Suprapubic skin (tissue), 3 donors: ENCODE measurements around the gene PREP.

ENCODE experiments used
- CTCF ChIP-seq, 2 donors: fragments of 200-600 bp in 1 of 2; fragments of 450-650 bp in 1 of 2; sonication (generic) in 1 of 2; IDR thresholded peaks; one replicate each; pipeline ENCODE4 v1.5.1; 2016 to 2019; ENCODE audit warnings: antibody characterized with exemption in 2 of 2, mild to moderate bottlenecking in 1 of 2, moderate library complexity in 1 of 2
- POLR2A ChIP-seq, 2 donors: fragments of 450-650 bp; IDR thresholded peaks; one replicate each; pipeline ENCODE4 v1.6.1; 2017; ENCODE audit warnings: antibody characterized with exemption in 2 of 2, mild to moderate bottlenecking in 2 of 2, moderate library complexity in 2 of 2

- no peak for TF ChIP-seq POLR2A (IDR thresholded peaks at IDR 0.05)
- no peak for TF ChIP-seq CTCF (IDR thresholded peaks at IDR 0.05)
Measured at GRCh38 chr6:105336986-105337385, 65.9 kb downstream of the PREP start.
